CD4-positive, CD25-positive, alpha-beta regulatory T cell (primary cell): Measurements from ENCODE around the gene ZBTB24. TPM values are rescaled to one million over a fixed set of nuclear protein-coding genes. Genes with fewer than 3 reads are reported as not detected.

Experiments used
- ATAC-seq, 2 donors: fragments of 150-1000 bp; cut with Tn5 transposase; one replicate each; pipeline ENCODE4 v1.10.0; 2021; ENCODE audit warnings: low read depth in 2 of 2, moderate number of reproducible peaks in 2 of 2, moderate library complexity in 1 of 2
- DNase-seq, 3 donors: peaks; one replicate each; pipeline versions ENCODE4 v3.0.0 to v3.0.0-alpha.2; 2012 to 2022; ENCODE audit warnings: mixed read lengths in 1 of 3
- H3K27ac ChIP-seq: one replicate; pipeline ENCODE4 v1.7.0; 2013; ENCODE audit warnings: mild to moderate bottlenecking, low read length; ENCODE audit not compliant: insufficient read depth, poor library complexity, severe bottlenecking
- H3K27me3 ChIP-seq: one replicate; pipeline ENCODE4 v1.7.0; 2013; ENCODE audit warnings: low read length; ENCODE audit not compliant: control insufficient read depth, insufficient read depth
- H3K36me3 ChIP-seq: one replicate; pipeline ENCODE4 v1.7.0; 2013; ENCODE audit warnings: mild to moderate bottlenecking, low read length, moderate library complexity; ENCODE audit not compliant: control insufficient read depth, insufficient read depth
- H3K4me1 ChIP-seq: 2 replicates; pipeline ENCODE4 v1.7.0; 2013; ENCODE audit warnings: mild to moderate bottlenecking, low read length; ENCODE audit not compliant: insufficient read depth, control insufficient read depth, poor library complexity, severe bottlenecking
- H3K4me3 ChIP-seq: one replicate; pipeline ENCODE4 v1.7.0; 2013; ENCODE audit warnings: low read depth, mild to moderate bottlenecking, low read length, moderate library complexity
- H3K9me3 ChIP-seq, 2 experiments: 1 replicate in 1 of 2; 2 replicates in 1 of 2; pipeline ENCODE4 v1.7.0; 2013; ENCODE audit warnings: low read length in 2 of 2, mild to moderate bottlenecking in 1 of 2, moderate library complexity in 1 of 2; ENCODE audit not compliant: control insufficient read depth in 2 of 2
- H3K27ac Mint-ChIP-seq, 3 donors: one replicate each; pipeline ENCODE4 v1.8.0; 2020 to 2022; ENCODE audit warnings: mild to moderate bottlenecking in 3 of 3, mixed read lengths in 3 of 3, moderate library complexity in 2 of 3
- H3K27me3 Mint-ChIP-seq: one replicate; pipeline ENCODE4 v1.8.0; 2022; ENCODE audit warnings: mild to moderate bottlenecking, mixed read lengths
- H3K36me3 Mint-ChIP-seq: one replicate; pipeline ENCODE4 v1.8.0; 2020; ENCODE audit warnings: mixed read lengths
- H3K4me1 Mint-ChIP-seq, 4 donors: one replicate each; pipeline ENCODE4 v1.8.0; 2020 to 2022; ENCODE audit warnings: mixed read lengths in 4 of 4, mild to moderate bottlenecking in 1 of 4
- H3K4me3 Mint-ChIP-seq, 4 donors: one replicate each; pipeline ENCODE4 v1.8.0; 2020 to 2022; ENCODE audit warnings: mild to moderate bottlenecking in 4 of 4, mixed read lengths in 4 of 4, moderate library complexity in 3 of 4
- H3K9me3 Mint-ChIP-seq, 7 donors: one replicate each; pipeline ENCODE4 v1.8.0; 2020 to 2022; ENCODE audit warnings: mixed read lengths in 7 of 7, mild to moderate bottlenecking in 3 of 7, moderate library complexity in 2 of 7
- polyA plus RNA-seq, 4 donors: library from polyadenylated mRNA; unstranded; fragments of 300-500 nt; fragmentation: Illumina TruSeq; gene quantifications; one replicate each; pipeline ENCODE4 v1.2.3, GENCODE V29; 2021
- total RNA-seq: library from RNA; stranded (reverse); gene quantifications from one replicate; pipeline ENCODE4 v1.2.3, GENCODE V29; 2022

Gene ZBTB24
- total and polyA plus RNA-seq, 5 donors from 2014 or later = 9.2 to 20.2 (median 10.6) TPM

- DNase-seq = no peak
- Histone ChIP-seq H3K27ac (no peak overlapping the region), H3K36me3 (peaks cover 36% of the 10 kb centered on the region), H3K4me3 (no peak overlapping the region), H3K27me3 (no peaks in the 10 kb centered on the region), H3K9me3 (no peaks in the 10 kb centered on the region), H3K4me1 (peaks cover 36% of the 10 kb centered on the region)
- Mint-ChIP-seq H3K27ac (peak overlapping the region; percentile 52 to 90 (median 54)), H3K9me3 (peaks cover 0 to 3% (median 0%) of the 10 kb centered on the region in 7 donors), H3K36me3 (peaks cover 23% of the 10 kb centered on the region), H3K27me3 (peaks cover 2% of the 10 kb centered on the region), H3K4me3 (peak overlapping the region in 2 of 4 donors; percentile 52 to 54), H3K4me1 (peaks cover 5 to 61% (median 35%) of the 10 kb centered on the region in 4 donors)
- no peak for ATAC-seq
Measured at GRCh38 chr6:109447878-109448555, 35.0 kb downstream of the ZBTB24 start.

DNA sequence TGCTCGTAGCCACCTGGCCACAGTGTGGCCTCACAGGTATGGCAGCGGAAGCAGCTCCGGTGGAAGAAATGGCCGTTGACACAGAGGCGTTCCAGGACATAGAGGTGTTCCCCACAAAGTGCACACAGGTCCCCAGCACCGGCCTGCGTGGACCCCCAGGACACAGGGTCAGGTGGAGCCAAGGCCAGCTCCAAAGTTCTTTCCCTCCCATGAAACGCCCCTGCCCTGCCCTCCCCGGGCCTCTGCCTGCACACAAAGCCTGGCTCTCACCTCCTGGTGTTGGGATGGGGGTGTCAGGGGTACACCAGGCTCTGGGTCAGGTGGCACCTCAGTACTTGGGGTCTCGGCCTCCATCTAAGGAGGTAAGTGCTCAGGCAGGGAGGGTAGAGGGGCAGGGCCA lies 35.9 kb downstream of the ZBTB24 start:
- H3K36me3 Mint-ChIP-seq = peaks cover 23% of the 10 kb centered on the region
- H3K27ac Mint-ChIP-seq = peak overlapping the region in 1 of 3 donors; percentile 95

DNA sequence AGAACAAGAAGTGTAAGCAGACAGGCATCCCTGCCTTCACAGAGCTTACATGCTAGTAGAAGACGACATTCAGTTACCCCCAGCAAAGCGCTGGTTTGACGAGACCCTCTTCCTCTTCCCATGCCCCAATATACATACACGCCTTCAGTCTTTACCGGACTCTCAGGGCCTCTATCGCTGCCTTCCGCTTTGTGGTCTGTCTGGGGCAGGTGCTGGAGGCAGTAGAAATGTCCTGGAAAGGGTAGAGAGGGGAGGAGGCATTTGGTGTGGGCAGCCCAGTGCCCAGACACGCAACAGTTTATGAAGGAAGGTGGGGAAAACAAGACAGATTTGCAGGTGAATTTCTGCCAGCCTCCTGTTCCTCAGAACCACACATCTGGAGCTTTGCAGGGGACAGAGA lies 36.5 kb downstream of the ZBTB24 start:
- H3K4me1 ChIP-seq = peaks cover 35% of the 10 kb centered on the region
- H3K36me3 ChIP-seq = peaks cover 37% of the 10 kb centered on the region
- H3K4me3 ChIP-seq = no peak overlapping the region
- no peaks in the 10 kb centered on the region for H3K9me3 ChIP-seq
- H3K36me3 Mint-ChIP-seq = peaks cover 19% of the 10 kb centered on the region
- peak overlapping the region in 2 of 4 donors; percentile 12 to 48 for H3K4me3 Mint-ChIP-seq
- H3K27ac ChIP-seq = no peak overlapping the region
- H3K9me3 Mint-ChIP-seq = peaks cover 0 to 3% (median 0%) of the 10 kb centered on the region in 7 donors
- H3K27me3 Mint-ChIP-seq = peaks cover 6% of the 10 kb centered on the region
- DNase-seq (no peak), ATAC-seq (no peak)
- H3K27me3 ChIP-seq = no peaks in the 10 kb centered on the region
- peak overlapping the region in 1 of 3 donors; percentile 95 for H3K27ac Mint-ChIP-seq
- peaks cover 5 to 61% (median 40%) of the 10 kb centered on the region in 4 donors for H3K4me1 Mint-ChIP-seq

More for the DNA sequence above, 35.9 kb downstream of the ZBTB24 start:
- DNase-seq = no peak
- Mint-ChIP-seq H3K4me1 (peaks cover 5 to 61% (median 35%) of the 10 kb centered on the region in 4 donors), H3K4me3 (peak overlapping the region in 1 of 4 donors; percentile 12), H3K9me3 (peaks cover 0 to 3% (median 0%) of the 10 kb centered on the region in 7 donors), H3K27me3 (peaks cover 6% of the 10 kb centered on the region)
- Histone ChIP-seq H3K36me3 (peaks cover 41% of the 10 kb centered on the region), H3K4me3 (no peak overlapping the region), H3K27me3 (no peaks in the 10 kb centered on the region), H3K4me1 (peaks cover 31% of the 10 kb centered on the region), H3K9me3 (no peaks in the 10 kb centered on the region), H3K27ac (no peak overlapping the region)
- ATAC-seq = no peak

- H3K36me3 Mint-ChIP-seq = peaks cover 19% of the 10 kb centered on the region
Measured at GRCh38 chr6:109446072-109446471, 36.9 kb downstream of the ZBTB24 start.

GRCh38 chr6:109445382-109445781 lies 37.6 kb downstream of the ZBTB24 start:
- H3K36me3 ChIP-seq = peaks cover 36% of the 10 kb centered on the region
- peaks cover 36% of the 10 kb centered on the region for H3K4me1 ChIP-seq
- peaks cover 6% of the 10 kb centered on the region for H3K27me3 Mint-ChIP-seq
- ATAC-seq (no peak), DNase-seq (no peak)
- H3K27me3 ChIP-seq = no peaks in the 10 kb centered on the region
- H3K9me3 Mint-ChIP-seq = peaks cover 0 to 3% (median 0%) of the 10 kb centered on the region in 7 donors
- H3K27ac ChIP-seq = no peak overlapping the region
- peaks cover 16% of the 10 kb centered on the region for H3K36me3 Mint-ChIP-seq
- peak overlapping the region in 2 of 3 donors; percentile 67 to 84 for H3K27ac Mint-ChIP-seq
- H3K4me3 ChIP-seq = no peak overlapping the region
- peaks cover 0 to 59% (median 37%) of the 10 kb centered on the region in 4 donors for H3K4me1 Mint-ChIP-seq
- H3K9me3 ChIP-seq = no peaks in the 10 kb centered on the region
- peak overlapping the region in 1 of 4 donors; percentile 92 for H3K4me3 Mint-ChIP-seq

More at GRCh38 chr6:109446072-109446471, 36.9 kb downstream of the ZBTB24 start:
- Mint-ChIP-seq H3K27ac (peak overlapping the region in 1 of 3 donors; percentile 95), H3K4me3 (peak overlapping the region in 1 of 4 donors; percentile 12), H3K9me3 (peaks cover 0 to 3% (median 0%) of the 10 kb centered on the region in 7 donors), H3K4me1 (peaks cover 5 to 64% (median 43%) of the 10 kb centered on the region in 4 donors), H3K27me3 (peaks cover 6% of the 10 kb centered on the region)
- no peak overlapping the region for H3K4me3 ChIP-seq
- DNase-seq = no peak
- no peaks in the 10 kb centered on the region for H3K27me3 ChIP-seq
- H3K4me1 ChIP-seq = peaks cover 37% of the 10 kb centered on the region
- no peak overlapping the region for H3K27ac ChIP-seq
- no peaks in the 10 kb centered on the region for H3K9me3 ChIP-seq
- H3K36me3 ChIP-seq = peaks cover 36% of the 10 kb centered on the region
- ATAC-seq = no peak

- H3K27me3 Mint-ChIP-seq = peaks cover 6% of the 10 kb centered on the region
- peaks cover 0 to 3% (median 0%) of the 10 kb centered on the region in 7 donors for H3K9me3 Mint-ChIP-seq
- H3K27ac Mint-ChIP-seq = peak overlapping the region; percentile 66 to 93 (median 79)
- Histone ChIP-seq H3K4me3 (no peak overlapping the region), H3K4me1 (peaks cover 26% of the 10 kb centered on the region), H3K27me3 (no peaks in the 10 kb centered on the region), H3K9me3 (no peaks in the 10 kb centered on the region), H3K27ac (no peak overlapping the region), H3K36me3 (peaks cover 36% of the 10 kb centered on the region)
- DNase-seq (no peak), ATAC-seq (no peak)
- peaks cover 11% of the 10 kb centered on the region for H3K36me3 Mint-ChIP-seq
- peaks cover 0 to 50% (median 30%) of the 10 kb centered on the region in 4 donors for H3K4me1 Mint-ChIP-seq
- peak overlapping the region; percentile 8 to 92 (median 25) for H3K4me3 Mint-ChIP-seq
Measured at GRCh38 chr6:109443425-109443950, 39.5 kb downstream of the ZBTB24 start.

DNA sequence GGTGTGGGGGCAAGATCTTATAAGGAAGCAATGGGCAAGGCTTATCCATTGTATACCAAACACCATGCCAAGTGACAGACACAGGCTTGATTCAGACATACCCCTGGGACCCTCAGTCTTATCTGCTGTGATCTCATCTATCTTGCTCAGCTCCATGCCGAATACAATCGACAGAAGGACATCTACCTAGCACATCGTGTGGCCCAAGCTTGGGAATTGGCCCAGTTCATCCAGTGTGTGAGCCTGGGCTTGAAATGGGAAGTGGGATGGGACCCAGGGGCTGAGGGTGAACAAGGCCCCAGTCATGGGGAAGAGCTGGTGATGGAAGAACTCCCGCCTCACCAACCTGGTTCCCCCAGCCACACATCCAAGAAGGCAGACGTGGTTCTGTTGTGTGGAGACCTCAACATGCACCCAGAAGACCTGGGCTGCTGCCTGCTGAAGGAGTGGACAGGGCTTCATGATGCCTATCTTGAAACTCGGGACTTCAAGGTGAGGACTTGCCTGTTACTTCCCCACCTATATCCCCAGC lies 40.6 kb downstream of the ZBTB24 start:
- Mint-ChIP-seq H3K4me1 (peaks cover 0 to 44% (median 28%) of the 10 kb centered on the region in 4 donors), H3K27ac (peak overlapping the region; percentile 54 to 96 (median 93)), H3K36me3 (peaks cover 11% of the 10 kb centered on the region), H3K27me3 (peaks cover 6% of the 10 kb centered on the region), H3K9me3 (peaks cover 0 to 3% (median 0%) of the 10 kb centered on the region in 7 donors), H3K4me3 (peak overlapping the region; percentile 89 to 95 (median 92))
- H3K9me3 ChIP-seq = no peaks in the 10 kb centered on the region
- peaks cover 26% of the 10 kb centered on the region for H3K4me1 ChIP-seq
- peak overlapping the region; percentile 89 for H3K27ac ChIP-seq
- ATAC-seq = no peak
- H3K36me3 ChIP-seq = peaks cover 36% of the 10 kb centered on the region
- no peak for DNase-seq
- no peak overlapping the region for H3K4me3 ChIP-seq
- no peaks in the 10 kb centered on the region for H3K27me3 ChIP-seq
